Anterior cingulate cortex (tissue), 58 donors: ENCODE data around the gene TEX48.

Experiments used
- DNase-seq, 58 donors: peaks; one replicate each; lab custom pipeline; 2025; lab: John Stamatoyannopoulos, UW

Gene TEX48

DNA sequence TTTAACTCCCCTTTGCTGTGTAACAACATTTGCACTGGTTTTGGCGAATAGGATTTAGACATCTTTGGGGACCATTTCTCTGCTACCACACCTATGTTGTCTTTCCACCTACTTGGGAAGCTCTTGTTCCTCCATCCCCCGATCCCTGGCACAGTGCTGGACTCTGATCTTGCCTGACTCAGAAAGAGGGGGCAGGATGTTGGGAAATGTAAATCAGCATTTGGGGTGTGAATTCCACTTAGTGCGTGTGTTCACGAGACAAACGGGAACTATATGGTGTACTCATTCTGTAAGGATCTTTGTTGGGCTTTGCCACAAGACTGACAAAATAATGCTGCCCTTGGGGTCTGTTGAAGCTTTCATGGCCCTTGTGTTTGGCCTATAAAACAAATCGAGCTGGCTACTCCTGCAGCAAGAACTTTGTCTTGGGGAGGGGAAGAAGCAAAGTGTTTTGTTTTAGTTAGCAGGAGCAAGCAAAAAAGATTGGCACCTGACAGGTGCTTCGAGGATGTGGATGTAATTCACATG lies 52.4 kb downstream of the TEX48 start:
- peak in 5 of 58 donors; percentile 21 to 71 (median 26) for DNase-seq

DNA sequence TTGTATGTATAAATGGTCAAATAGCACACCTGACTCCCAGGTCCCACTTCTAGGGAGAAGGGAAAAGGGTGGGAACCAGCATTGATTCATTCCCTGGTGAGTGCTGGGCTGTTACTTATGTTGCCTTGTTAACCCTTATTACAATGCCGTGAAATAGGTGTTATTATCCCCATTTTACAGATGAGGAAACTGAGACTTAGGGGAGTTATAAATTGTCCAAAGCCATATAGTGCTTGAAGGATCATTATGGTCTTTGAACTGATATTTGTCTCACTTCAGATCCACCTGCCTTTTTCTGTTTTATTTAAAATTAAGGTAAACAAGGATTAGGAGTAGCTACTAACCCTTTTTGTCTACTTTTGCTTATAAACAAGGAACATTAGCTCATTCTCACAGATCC lies 54.4 kb downstream of the TEX48 start:
- DNase-seq: no peak

DNA sequence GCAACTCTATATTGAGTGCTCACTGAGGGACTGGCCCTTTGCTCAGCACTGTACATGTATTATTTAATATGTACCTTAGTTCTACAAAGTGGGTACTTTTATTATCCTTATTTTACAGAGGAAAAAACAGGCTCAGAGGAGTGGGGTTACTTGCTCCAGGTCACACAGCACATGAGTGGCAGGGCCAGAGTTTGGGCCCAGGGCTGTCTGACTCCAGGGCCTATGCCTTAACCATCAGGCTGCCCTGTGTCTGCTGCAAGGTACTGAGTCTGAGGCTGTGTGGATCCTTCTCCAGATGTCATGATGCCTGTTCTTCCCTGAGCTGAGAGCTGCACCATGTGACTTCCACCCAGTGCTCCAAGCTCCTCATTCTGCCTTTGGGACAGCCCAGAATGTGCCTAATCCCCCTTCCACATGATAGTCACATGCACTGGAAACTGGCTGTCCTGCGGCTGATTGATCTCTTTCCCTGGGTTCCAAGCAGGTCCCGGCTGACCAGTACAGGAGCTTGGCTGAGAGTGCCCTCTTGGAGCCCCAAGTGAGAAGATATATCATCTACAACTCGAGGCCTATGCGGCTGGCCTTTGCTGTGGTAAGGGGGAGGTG lies 55.5 kb downstream of the TEX48 start:
- DNase-seq: no peak

DNA sequence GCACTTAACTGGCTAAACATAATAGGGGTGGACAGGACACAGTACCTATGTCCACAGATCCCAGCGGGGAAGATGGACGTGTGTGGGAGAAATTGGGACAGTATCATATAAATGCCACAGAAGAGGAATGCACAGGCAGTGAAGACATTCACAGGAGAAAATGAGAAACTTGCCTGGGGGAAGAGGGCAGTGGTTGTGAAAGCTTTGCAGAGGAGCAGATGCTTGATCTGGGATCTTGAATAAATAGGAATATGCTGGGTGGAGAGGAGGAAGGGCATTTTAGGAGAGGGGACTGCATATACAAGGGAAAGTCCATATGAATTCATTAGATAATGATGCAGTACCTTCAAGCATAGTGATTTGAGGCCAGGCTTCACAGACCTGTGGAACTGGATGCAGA lies 57.3 kb downstream of the TEX48 start:
- no peak for DNase-seq

DNA sequence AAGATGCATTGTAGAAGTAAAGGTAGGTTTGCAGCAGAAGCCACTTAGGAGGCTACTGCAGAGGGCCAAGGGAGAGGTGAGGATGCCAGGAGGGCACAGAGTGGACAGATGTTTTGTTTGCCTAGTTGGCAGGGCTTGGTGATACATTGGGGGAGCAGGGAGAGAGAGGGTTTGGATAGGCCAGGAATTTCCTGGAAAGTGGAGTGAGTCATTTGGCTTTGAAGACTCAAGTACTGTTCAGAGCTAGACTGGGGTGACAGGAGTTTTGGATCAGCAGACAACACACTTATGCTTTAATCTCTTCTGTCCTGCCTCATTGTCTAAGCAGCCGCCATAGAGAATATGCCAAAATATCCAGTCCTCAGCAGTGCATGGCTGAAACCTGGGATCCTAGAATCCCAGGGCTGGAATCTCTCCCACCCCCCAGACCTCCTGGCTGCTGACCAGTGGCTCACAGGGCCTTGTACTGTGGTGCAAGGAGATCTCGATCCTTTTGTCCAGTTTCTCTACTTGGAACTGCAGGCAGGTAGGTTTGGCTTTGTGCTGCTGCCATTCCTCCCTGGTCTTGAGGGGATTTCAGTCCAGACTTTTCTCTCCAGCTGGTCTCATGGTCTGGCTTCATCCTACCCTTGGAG lies 59.9 kb downstream of the TEX48 start:
- peak in 5 of 58 donors; percentile 4 to 23 (median 6) for DNase-seq

DNA sequence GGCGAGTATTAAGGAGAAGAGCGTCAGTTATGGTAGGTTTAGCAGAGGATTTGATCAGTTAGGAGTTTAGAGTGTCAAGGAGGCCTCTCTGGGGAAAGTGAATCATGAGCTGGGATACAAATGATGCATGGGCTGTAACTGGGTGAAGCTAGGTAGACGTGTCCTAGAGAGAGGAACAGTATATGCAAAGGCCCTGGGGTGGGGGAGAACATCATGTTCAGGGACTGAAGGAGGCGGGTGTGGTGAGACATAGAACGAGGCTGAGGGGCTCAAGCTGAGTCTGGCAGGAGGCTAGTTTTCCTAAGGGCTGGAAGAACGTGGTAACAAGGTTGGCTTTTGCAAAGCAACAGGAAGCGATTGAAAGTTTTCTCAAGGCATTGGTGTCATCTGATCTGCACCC lies 60.4 kb downstream of the TEX48 start:
- no peak for DNase-seq

- DNase-seq: peak in 15 of 58 donors; percentile 8 to 61 (median 22)
Observed at GRCh38 chr9:114619191-114619761, 62.7 kb downstream of the TEX48 start.

DNA sequence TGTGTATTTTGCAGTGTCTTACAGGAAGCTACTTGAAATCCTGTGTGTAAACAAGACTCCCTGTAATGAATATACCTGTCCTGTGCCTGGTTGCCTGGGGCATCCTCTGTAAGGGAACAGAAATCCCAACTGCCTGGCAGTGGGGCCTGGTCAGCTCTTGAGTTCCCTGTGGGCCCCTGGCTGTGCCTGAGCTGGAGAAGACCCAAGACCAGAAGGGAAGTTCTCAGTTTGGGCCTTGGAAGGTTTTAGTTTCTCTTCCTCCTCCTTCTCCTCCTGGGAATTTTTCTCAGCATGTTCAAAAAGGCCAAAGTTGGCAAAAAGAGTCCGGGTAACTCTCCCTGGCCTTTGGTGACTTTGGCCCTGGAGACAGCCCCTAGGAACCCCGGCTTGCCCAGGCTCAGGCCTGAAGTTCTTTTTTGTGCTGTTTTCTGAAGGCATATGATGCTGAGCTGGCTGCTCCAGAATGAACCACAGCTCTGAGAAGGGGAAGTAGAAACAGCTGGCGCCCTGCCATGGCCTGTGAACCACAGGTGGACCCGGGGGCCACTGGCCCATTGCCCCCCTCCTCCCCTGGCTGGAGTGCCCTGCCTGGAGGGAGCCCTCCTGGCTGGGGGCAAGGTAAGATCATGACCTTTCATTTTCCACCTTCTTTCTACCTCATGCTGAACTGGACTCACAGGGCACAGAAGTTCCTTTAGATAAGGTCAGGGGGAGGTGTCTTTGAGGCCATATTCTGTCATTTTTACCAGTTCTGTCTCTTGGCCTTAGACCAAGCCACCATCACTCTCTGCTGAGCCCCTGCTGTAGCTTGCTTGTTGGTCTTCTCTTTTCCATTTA lies 65.1 kb downstream of the TEX48 start:
- peak in 21 of 58 donors; percentile 7 to 62 (median 27) for DNase-seq
